Breast epithelium (tissue), 3 donors: ENCODE results near the gene ALDH1A1.

ENCODE experiments used
- POLR2A ChIP-seq: fragments of 450-650 bp; IDR thresholded peaks from one replicate; pipeline ENCODE4 v1.6.1; 2016; ENCODE audit warnings: antibody characterized with exemption, mild to moderate bottlenecking, moderate library complexity
- POLR2AphosphoS5 ChIP-seq, 3 donors: sonication (generic); formaldehyde crosslinking; IDR thresholded peaks; one replicate each; pipeline ENCODE4 v1.6.1; 2017; ENCODE audit warnings: antibody characterized with exemption in 3 of 3
- TF ChIP-seq, protein P1 (sequence below), 3 donors: fragments of 450-650 bp; IDR thresholded peaks; one replicate each; pipeline ENCODE4 v1.5.1; 2016 to 2017; ENCODE audit warnings: antibody characterized with exemption in 3 of 3, mild to moderate bottlenecking in 3 of 3, moderate library complexity in 3 of 3

- TF ChIP-seq, protein P1, sequence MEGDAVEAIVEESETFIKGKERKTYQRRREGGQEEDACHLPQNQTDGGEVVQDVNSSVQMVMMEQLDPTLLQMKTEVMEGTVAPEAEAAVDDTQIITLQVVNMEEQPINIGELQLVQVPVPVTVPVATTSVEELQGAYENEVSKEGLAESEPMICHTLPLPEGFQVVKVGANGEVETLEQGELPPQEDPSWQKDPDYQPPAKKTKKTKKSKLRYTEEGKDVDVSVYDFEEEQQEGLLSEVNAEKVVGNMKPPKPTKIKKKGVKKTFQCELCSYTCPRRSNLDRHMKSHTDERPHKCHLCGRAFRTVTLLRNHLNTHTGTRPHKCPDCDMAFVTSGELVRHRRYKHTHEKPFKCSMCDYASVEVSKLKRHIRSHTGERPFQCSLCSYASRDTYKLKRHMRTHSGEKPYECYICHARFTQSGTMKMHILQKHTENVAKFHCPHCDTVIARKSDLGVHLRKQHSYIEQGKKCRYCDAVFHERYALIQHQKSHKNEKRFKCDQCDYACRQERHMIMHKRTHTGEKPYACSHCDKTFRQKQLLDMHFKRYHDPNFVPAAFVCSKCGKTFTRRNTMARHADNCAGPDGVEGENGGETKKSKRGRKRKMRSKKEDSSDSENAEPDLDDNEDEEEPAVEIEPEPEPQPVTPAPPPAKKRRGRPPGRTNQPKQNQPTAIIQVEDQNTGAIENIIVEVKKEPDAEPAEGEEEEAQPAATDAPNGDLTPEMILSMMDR (IDR thresholded peaks at IDR 0.05), result no peak
- TF ChIP-seq POLR2A (no peak), POLR2AphosphoS5 (IDR thresholded peaks at IDR 0.05) (no peak)
Observed at GRCh38 chr9:72925891-72926290, 27.0 kb downstream of the ALDH1A1 start.
